ENCODE data around the gene MYO9A.

GRCh38 chr15:72050700-72051099 lies 67.2 kb downstream of the MYO9A start:
- TF ChIP-seq CTCF (IDR thresholded peaks at IDR 0.05) (no peak), POLR2AphosphoS5 (IDR thresholded peaks at IDR 0.05) (no peak), POLR2A (IDR thresholded peaks at IDR 0.05) (no peak)

Data from breast epithelium (tissue), 3 donors.